ENCODE data around the gene SPATA31C1. TPM values are rescaled to one million over a fixed set of nuclear protein-coding genes. Genes with fewer than 3 reads are reported as not detected.

Gene SPATA31C1
- total and polyA plus RNA-seq, 2 donors (not counting 1 experiment from before 2014, with no cell fraction given): not detected

DNA sequence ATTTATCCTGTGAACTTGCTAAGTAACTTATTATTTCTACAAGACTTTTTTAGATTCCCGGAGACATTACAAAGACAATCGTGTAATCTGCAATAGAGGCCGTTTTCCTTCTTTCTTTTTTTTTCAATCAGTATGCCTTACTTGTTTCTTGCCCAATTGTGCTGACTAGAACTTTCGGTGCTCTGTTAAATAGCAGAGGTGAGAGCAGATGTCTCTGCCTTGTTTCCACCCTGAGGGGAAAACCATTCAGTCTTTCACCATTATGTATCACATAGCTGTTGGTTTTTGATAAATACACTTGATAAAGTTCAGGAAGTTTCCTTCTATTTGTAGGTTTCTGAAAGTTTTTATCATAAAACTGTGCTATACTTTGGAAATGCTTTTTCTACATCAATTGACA, 24.8 kb upstream of the SPATA31C1 start:
- no peak overlapping the region for H3K4me3 ChIP-seq (replicated peaks in 1 of 4; ENCODE audit: control extremely low read depth in 1 of 4, insufficient read depth in 1 of 4, low read depth in 3 of 4, low read length in 4 of 4)
- no peak for DNase-seq (ENCODE audit: low read depth in 2 of 2)
- TF ChIP-seq, protein P1, sequence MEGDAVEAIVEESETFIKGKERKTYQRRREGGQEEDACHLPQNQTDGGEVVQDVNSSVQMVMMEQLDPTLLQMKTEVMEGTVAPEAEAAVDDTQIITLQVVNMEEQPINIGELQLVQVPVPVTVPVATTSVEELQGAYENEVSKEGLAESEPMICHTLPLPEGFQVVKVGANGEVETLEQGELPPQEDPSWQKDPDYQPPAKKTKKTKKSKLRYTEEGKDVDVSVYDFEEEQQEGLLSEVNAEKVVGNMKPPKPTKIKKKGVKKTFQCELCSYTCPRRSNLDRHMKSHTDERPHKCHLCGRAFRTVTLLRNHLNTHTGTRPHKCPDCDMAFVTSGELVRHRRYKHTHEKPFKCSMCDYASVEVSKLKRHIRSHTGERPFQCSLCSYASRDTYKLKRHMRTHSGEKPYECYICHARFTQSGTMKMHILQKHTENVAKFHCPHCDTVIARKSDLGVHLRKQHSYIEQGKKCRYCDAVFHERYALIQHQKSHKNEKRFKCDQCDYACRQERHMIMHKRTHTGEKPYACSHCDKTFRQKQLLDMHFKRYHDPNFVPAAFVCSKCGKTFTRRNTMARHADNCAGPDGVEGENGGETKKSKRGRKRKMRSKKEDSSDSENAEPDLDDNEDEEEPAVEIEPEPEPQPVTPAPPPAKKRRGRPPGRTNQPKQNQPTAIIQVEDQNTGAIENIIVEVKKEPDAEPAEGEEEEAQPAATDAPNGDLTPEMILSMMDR (conservative IDR thresholded peaks at IDR 0.05 in 1 of 2, IDR thresholded peaks at IDR 0.05 in 1 of 2; ENCODE audit: low read depth in 1 of 2, low read length in 2 of 2): no peak
- TF ChIP-seq EZH2 (IDR thresholded peaks at IDR 0.05; ENCODE audit: low read length, missing control alignments): no peak
- H3K27ac ChIP-seq (ENCODE audit: insufficient read depth, low read length): no peak overlapping the region
- H2AFZ ChIP-seq (ENCODE audit: low read length): no peak overlapping the region
- H3K4me2 ChIP-seq (ENCODE audit: extremely low read depth, insufficient read depth, low read length): no peak overlapping the region
- H3K27me3 ChIP-seq (ENCODE audit: control insufficient read depth, insufficient read depth, low read length): no peaks in the 10 kb centered on the region
- H3K79me2 ChIP-seq (ENCODE audit: control insufficient read depth, insufficient read depth, low read length): no peaks in the 10 kb centered on the region
- H4K20me1 ChIP-seq (ENCODE audit: control insufficient read depth, extremely low read depth, insufficient read depth, low read length): no peaks in the 10 kb centered on the region
- H3K9ac ChIP-seq (ENCODE audit: insufficient read depth, low read length): no peak overlapping the region
- H3K9me3 ChIP-seq (ENCODE audit: control insufficient read depth, insufficient read depth, low read depth, low read length): no peaks in the 10 kb centered on the region
- H3K36me3 ChIP-seq (ENCODE audit: control insufficient read depth, insufficient read depth, low read length): no peaks in the 10 kb centered on the region
- no peaks in the 10 kb centered on the region for H3K4me1 ChIP-seq (ENCODE audit: control insufficient read depth, extremely low read depth, insufficient read depth, low read length)

DNA sequence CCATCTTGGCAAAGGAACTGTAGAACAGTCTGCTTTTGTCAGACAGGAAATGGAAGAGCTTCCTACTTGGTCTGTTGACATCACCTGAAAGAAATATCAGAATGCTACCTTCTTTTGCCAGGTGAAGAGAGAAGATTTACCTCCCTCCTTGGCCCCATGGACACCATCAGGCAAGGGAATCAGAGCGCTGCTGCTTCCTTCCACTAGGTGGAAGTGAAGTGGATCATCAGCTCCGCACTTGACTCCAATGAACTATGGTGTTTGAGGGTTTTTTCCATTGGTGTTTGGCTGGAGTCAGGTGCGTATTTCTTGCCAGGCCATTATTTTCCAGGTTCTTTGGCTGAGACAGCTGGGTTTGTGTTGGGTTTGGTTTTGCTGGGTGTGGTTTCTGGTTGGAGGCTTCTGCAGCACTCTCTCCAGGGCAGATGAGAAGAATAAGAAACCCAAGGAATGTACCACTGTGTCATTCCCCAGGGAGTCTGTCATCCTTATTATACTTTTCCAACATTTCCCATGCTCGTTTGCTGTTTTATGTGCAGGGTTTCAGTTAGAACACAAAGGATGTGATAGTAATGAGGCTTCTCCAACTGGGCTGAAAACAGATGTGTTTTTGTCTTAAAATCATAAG, 22.6 kb upstream of the SPATA31C1 start:
- no peak overlapping the region for H3K4me2 ChIP-seq (ENCODE audit: extremely low read depth, insufficient read depth, low read length)
- no peaks in the 10 kb centered on the region for H3K27me3 ChIP-seq (ENCODE audit: control insufficient read depth, insufficient read depth, low read length)
- H3K27ac ChIP-seq (ENCODE audit: insufficient read depth, low read length): no peak overlapping the region
- no peak for TF ChIP-seq EZH2 (IDR thresholded peaks at IDR 0.05; ENCODE audit: low read length, missing control alignments)
- TF ChIP-seq, protein P1 (conservative IDR thresholded peaks at IDR 0.05 in 1 of 2, IDR thresholded peaks at IDR 0.05 in 1 of 2; ENCODE audit: low read depth in 1 of 2, low read length in 2 of 2): no peak
- DNase-seq (ENCODE audit: low read depth in 2 of 2): no peak
- H3K9ac ChIP-seq (ENCODE audit: insufficient read depth, low read length): no peak overlapping the region
- H3K9me3 ChIP-seq (ENCODE audit: control insufficient read depth, insufficient read depth, low read depth, low read length): no peaks in the 10 kb centered on the region
- H3K79me2 ChIP-seq (ENCODE audit: control insufficient read depth, insufficient read depth, low read length): no peaks in the 10 kb centered on the region
- H2AFZ ChIP-seq (ENCODE audit: low read length): no peak overlapping the region
- no peaks in the 10 kb centered on the region for H3K36me3 ChIP-seq (ENCODE audit: control insufficient read depth, insufficient read depth, low read length)
- no peaks in the 10 kb centered on the region for H3K4me1 ChIP-seq (ENCODE audit: control insufficient read depth, extremely low read depth, insufficient read depth, low read length)
- H4K20me1 ChIP-seq (ENCODE audit: control insufficient read depth, extremely low read depth, insufficient read depth, low read length): no peaks in the 10 kb centered on the region
- no peak overlapping the region for H3K4me3 ChIP-seq (replicated peaks in 1 of 4; ENCODE audit: control extremely low read depth in 1 of 4, insufficient read depth in 1 of 4, low read depth in 3 of 4, low read length in 4 of 4)

DNA sequence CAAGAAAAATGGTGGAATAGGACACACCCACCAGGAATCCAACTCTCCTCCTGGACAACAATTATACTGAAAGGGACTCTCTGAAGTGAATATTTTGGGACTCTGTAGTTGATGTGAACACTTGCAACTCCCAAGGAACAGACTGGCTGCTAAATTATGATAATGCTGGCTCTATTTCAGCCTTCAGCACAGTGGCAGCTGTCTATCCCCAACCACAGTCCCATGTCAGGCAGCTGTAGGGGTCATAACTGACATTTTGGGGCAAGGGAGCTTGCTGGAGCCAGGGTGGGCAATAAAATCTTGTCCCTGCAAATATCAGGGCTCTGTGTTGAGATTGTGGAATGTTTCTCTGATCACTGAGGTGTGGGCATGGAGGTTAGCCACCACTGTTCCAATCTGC, 20.9 kb upstream of the SPATA31C1 start:
- no peak overlapping the region for H3K4me3 ChIP-seq (replicated peaks in 1 of 4; ENCODE audit: control extremely low read depth in 1 of 4, insufficient read depth in 1 of 4, low read depth in 3 of 4, low read length in 4 of 4)
- no peaks in the 10 kb centered on the region for H3K4me1 ChIP-seq (ENCODE audit: control insufficient read depth, extremely low read depth, insufficient read depth, low read length)
- H3K79me2 ChIP-seq (ENCODE audit: control insufficient read depth, insufficient read depth, low read length): no peaks in the 10 kb centered on the region
- H3K27me3 ChIP-seq (ENCODE audit: control insufficient read depth, insufficient read depth, low read length): no peaks in the 10 kb centered on the region
- H3K9me3 ChIP-seq (ENCODE audit: control insufficient read depth, insufficient read depth, low read depth, low read length): no peaks in the 10 kb centered on the region
- no peaks in the 10 kb centered on the region for H3K36me3 ChIP-seq (ENCODE audit: control insufficient read depth, insufficient read depth, low read length)
- H3K4me2 ChIP-seq (ENCODE audit: extremely low read depth, insufficient read depth, low read length): no peak overlapping the region
- no peaks in the 10 kb centered on the region for H4K20me1 ChIP-seq (ENCODE audit: control insufficient read depth, extremely low read depth, insufficient read depth, low read length)
- no peak overlapping the region for H2AFZ ChIP-seq (ENCODE audit: low read length)
- no peak for DNase-seq (ENCODE audit: low read depth in 2 of 2)
- no peak overlapping the region for H3K27ac ChIP-seq (ENCODE audit: insufficient read depth, low read length)
- H3K9ac ChIP-seq (ENCODE audit: insufficient read depth, low read length): no peak overlapping the region
- TF ChIP-seq, protein P1 (conservative IDR thresholded peaks at IDR 0.05 in 1 of 2, IDR thresholded peaks at IDR 0.05 in 1 of 2; ENCODE audit: low read depth in 1 of 2, low read length in 2 of 2): no peak
- TF ChIP-seq EZH2 (IDR thresholded peaks at IDR 0.05; ENCODE audit: low read length, missing control alignments): no peak

Measured in fibroblast of lung (primary cell).